Astrocyte (in vitro differentiated cells and primary cell): Measurements from ENCODE around the gene C2CD2. TPM values are rescaled to one million over a fixed set of nuclear protein-coding genes. Genes with fewer than 3 reads are reported as not detected.

Source experiments
- DNase-seq: peaks from one replicate; pipeline ENCODE4 v3.0.0-alpha.2; 2010; ENCODE audit warnings: low read depth
- FAIRE-seq: peaks from 2 replicates; lab custom pipeline; 2011; peaks lifted over from hg19 to GRCh38; lab: Jason Lieb, UNC
- H2AFZ ChIP-seq: 2 replicates; pipeline ENCODE4 v1.6.0; 2012; ENCODE audit warnings: low read depth, low read length, inconsistent platforms
- H3K27ac ChIP-seq: 2 replicates; pipeline ENCODE4 v1.5.1; 2011; ENCODE audit warnings: low read depth, low read length, inconsistent platforms
- H3K27me3 ChIP-seq: 2 replicates; pipeline ENCODE4 v1.6.0; 2011; ENCODE audit warnings: low read length, inconsistent platforms; ENCODE audit not compliant: insufficient read depth
- H3K36me3 ChIP-seq: 2 replicates; pipeline ENCODE4 v1.5.1; 2011; ENCODE audit warnings: low read length, inconsistent platforms; ENCODE audit not compliant: insufficient read depth
- H3K4me1 ChIP-seq: 2 replicates; pipeline ENCODE4 v1.5.1; 2011; ENCODE audit warnings: low read length, inconsistent platforms; ENCODE audit not compliant: insufficient read depth
- H3K4me2 ChIP-seq: 2 replicates; pipeline ENCODE4 v1.6.0; 2012; ENCODE audit warnings: low read length, inconsistent platforms
- H3K4me3 ChIP-seq: 2 replicates; pipeline ENCODE4 v1.5.1; 2011; ENCODE audit warnings: low read depth, mild to moderate bottlenecking, low read length, inconsistent platforms; ENCODE audit not compliant: insufficient read depth
- H3K79me2 ChIP-seq: 2 replicates; pipeline ENCODE4 v1.6.0; 2012; ENCODE audit warnings: mild to moderate bottlenecking, low read length, inconsistent platforms; ENCODE audit not compliant: insufficient read depth
- H3K9ac ChIP-seq: 2 replicates; pipeline ENCODE4 v1.6.0; 2012; ENCODE audit warnings: mild to moderate bottlenecking, low read length, inconsistent platforms
- H3K9me3 ChIP-seq: 2 replicates; pipeline ENCODE4 v1.5.1; 2012; ENCODE audit warnings: low read depth, mild to moderate bottlenecking, low read length, inconsistent platforms; ENCODE audit not compliant: insufficient read depth
- H4K20me1 ChIP-seq: 2 replicates; pipeline ENCODE4 v1.6.0; 2012; ENCODE audit warnings: low read length, inconsistent platforms; ENCODE audit not compliant: insufficient read depth
- H3K27ac Mint-ChIP-seq: one replicate; pipeline ENCODE4 v1.8.0; 2021; ENCODE audit warnings: mild to moderate bottlenecking, mixed read lengths; ENCODE audit not compliant: unreplicated experiment
- H3K27me3 Mint-ChIP-seq: one replicate; pipeline ENCODE4 v1.8.0; 2021; ENCODE audit warnings: low read depth, mixed read lengths; ENCODE audit not compliant: unreplicated experiment
- H3K36me3 Mint-ChIP-seq: one replicate; pipeline ENCODE4 v1.8.0; 2021; ENCODE audit warnings: low read depth, mixed read lengths; ENCODE audit not compliant: unreplicated experiment
- H3K4me1 Mint-ChIP-seq: one replicate; pipeline ENCODE4 v1.8.0; 2021; ENCODE audit warnings: low read depth, mixed read lengths; ENCODE audit not compliant: unreplicated experiment
- H3K4me3 Mint-ChIP-seq: one replicate; pipeline ENCODE4 v1.8.0; 2021; ENCODE audit warnings: mild to moderate bottlenecking, moderate library complexity, mixed read lengths; ENCODE audit not compliant: unreplicated experiment
- H3K9me3 Mint-ChIP-seq: one replicate; pipeline ENCODE4 v1.8.0; 2021; ENCODE audit warnings: mild to moderate bottlenecking, mixed read lengths; ENCODE audit not compliant: unreplicated experiment
- EZH2 ChIP-seq: IDR thresholded peaks from 2 replicates; pipeline ENCODE4 v1.6.1; 2012; ENCODE audit warnings: mild to moderate bottlenecking, low read length, inconsistent platforms; ENCODE audit not compliant: insufficient read depth
- total RNA-seq: library from RNA; stranded (reverse); gene quantifications from 2 replicates; pipeline ENCODE4 v1.2.1, GENCODE V29; 2021
- TF ChIP-seq, protein P1 (sequence below): IDR thresholded peaks from 2 replicates; pipeline ENCODE4 v1.5.1; 2011; ENCODE audit warnings: low read depth, mild to moderate bottlenecking, inconsistent platforms, low read length, moderate library complexity; ENCODE audit not compliant: insufficient read depth

Gene C2CD2
- total RNA-seq, 1 donor from 2014 or later: 8.3 TPM

DNA sequence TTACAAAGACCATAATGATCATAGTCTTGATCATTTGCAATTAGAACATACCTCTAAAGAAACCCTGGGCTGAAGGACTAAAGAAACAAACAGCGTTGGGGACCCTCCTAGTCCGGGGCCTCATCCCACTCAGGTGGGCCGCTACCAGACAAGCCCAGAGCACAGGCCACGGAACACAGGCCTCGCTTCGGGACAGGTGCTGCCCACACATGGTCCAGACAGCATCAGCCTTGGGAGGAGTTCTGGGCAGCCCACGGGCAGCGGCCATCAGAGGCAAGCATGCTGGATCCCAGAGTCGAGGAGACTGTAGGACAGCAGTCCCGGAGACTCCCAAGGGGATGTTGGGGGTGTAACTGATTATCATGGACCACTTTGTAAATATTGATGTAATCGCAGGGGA is 4.9 kb downstream of the C2CD2 start:
- Mint-ChIP-seq H3K27me3 (peaks cover 14% of the 10 kb centered on the region), H3K9me3 (peaks cover 3% of the 10 kb centered on the region), H3K27ac (no peak overlapping the region), H3K4me1 (peaks cover 8% of the 10 kb centered on the region), H3K4me3 (no peak overlapping the region), H3K36me3 (peaks cover 5% of the 10 kb centered on the region)
- peaks cover 63% of the 10 kb centered on the region for H3K79me2 ChIP-seq
- no peak overlapping the region for H3K27ac ChIP-seq
- TF ChIP-seq EZH2: no peak
- TF ChIP-seq, protein P1, sequence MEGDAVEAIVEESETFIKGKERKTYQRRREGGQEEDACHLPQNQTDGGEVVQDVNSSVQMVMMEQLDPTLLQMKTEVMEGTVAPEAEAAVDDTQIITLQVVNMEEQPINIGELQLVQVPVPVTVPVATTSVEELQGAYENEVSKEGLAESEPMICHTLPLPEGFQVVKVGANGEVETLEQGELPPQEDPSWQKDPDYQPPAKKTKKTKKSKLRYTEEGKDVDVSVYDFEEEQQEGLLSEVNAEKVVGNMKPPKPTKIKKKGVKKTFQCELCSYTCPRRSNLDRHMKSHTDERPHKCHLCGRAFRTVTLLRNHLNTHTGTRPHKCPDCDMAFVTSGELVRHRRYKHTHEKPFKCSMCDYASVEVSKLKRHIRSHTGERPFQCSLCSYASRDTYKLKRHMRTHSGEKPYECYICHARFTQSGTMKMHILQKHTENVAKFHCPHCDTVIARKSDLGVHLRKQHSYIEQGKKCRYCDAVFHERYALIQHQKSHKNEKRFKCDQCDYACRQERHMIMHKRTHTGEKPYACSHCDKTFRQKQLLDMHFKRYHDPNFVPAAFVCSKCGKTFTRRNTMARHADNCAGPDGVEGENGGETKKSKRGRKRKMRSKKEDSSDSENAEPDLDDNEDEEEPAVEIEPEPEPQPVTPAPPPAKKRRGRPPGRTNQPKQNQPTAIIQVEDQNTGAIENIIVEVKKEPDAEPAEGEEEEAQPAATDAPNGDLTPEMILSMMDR: no peak
- H3K9me3 ChIP-seq: no peaks in the 10 kb centered on the region
- FAIRE-seq (no peak), DNase-seq (no peak)
- no peak overlapping the region for H3K4me3 ChIP-seq
- no peak overlapping the region for H3K9ac ChIP-seq
- H3K27me3 ChIP-seq: no peaks in the 10 kb centered on the region
- H3K4me2 ChIP-seq: no peak overlapping the region
- no peak overlapping the region for H2AFZ ChIP-seq
- no peaks in the 10 kb centered on the region for H3K36me3 ChIP-seq
- H4K20me1 ChIP-seq: peaks cover 50% of the 10 kb centered on the region
- peaks cover 20% of the 10 kb centered on the region for H3K4me1 ChIP-seq

DNA sequence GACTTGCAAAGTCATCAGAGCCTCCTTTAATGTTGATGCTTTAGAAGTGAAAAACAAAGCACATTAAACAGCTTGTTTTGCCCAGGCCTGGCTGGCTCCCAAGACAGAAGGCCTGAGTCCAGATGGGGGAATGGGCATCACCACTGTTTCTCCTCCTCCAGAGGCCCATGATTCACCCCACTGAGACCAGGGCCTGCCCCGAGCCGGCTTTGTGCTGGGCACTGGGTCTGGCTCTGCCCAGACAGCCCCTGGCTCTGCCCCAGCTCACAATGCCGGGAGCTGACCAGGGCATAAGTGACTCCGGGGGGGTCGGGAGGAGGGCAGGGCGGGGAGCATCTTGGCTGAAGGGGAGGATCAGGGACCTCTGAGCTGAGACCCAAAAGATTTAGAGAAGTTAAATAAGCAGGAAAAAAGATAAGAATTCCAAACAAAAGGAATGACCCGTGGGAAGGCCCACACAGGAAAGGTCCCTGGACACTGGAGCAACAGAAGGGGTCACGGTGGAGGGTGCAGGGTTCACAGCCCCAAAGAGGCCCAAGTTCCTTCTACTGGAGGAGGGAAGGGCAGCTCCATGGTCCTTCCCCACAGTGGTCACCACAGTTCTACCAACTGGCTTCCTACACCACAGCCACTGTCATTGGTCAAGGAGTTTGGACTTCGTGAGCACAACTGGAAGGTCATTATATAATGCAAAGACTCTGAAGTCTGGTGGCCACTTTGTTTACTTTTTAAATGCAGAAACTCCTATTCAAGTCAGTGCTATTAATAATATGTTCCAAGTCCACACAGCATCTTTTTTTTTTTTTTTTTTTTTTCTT is 5.5 kb downstream of the C2CD2 start:
- no peaks in the 10 kb centered on the region for H3K27me3 ChIP-seq
- peaks cover 69% of the 10 kb centered on the region for H3K79me2 ChIP-seq
- H4K20me1 ChIP-seq: peaks cover 54% of the 10 kb centered on the region
- no peaks in the 10 kb centered on the region for H3K9me3 ChIP-seq
- H3K9ac ChIP-seq: no peak overlapping the region
- no peak for FAIRE-seq
- no peaks in the 10 kb centered on the region for H3K36me3 ChIP-seq
- Mint-ChIP-seq H3K36me3 (peaks cover 5% of the 10 kb centered on the region), H3K27me3 (peaks cover 14% of the 10 kb centered on the region), H3K4me3 (no peak overlapping the region), H3K27ac (no peak overlapping the region), H3K9me3 (peaks cover 3% of the 10 kb centered on the region), H3K4me1 (peaks cover 8% of the 10 kb centered on the region)
- no peak for TF ChIP-seq EZH2
- DNase-seq: peak; percentile 31
- H3K4me3 ChIP-seq: no peak overlapping the region
- peaks cover 20% of the 10 kb centered on the region for H3K4me1 ChIP-seq
- H3K27ac ChIP-seq: no peak overlapping the region
- peak overlapping the region; percentile 18 for H3K4me2 ChIP-seq
- no peak overlapping the region for H2AFZ ChIP-seq

DNA sequence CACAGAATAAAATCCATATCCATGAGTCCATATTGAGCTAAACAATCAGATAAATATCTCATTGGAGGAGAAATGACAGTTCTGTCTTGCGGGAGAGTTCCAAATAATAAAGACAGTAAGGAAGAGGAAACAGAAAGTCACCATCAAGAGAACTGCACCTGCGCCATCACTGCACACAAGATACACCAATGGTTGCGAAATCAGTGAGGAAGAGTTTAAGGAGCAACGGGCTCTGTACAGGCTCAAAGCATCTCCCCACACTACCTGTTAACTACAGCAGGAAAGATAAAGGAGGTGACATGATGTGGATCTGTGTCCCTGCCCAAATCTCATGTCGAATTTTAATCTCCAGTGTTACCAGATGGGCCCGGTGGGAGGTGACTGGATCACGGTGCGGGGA is 7.8 kb downstream of the C2CD2 start:
- no peaks in the 10 kb centered on the region for H3K9me3 Mint-ChIP-seq
- H3K4me1 Mint-ChIP-seq: no peaks in the 10 kb centered on the region
- Histone ChIP-seq H3K4me1 (peaks cover 11% of the 10 kb centered on the region), H3K4me3 (no peak overlapping the region), H3K36me3 (no peaks in the 10 kb centered on the region), H2AFZ (no peak overlapping the region), H4K20me1 (peaks cover 47% of the 10 kb centered on the region), H3K9ac (no peak overlapping the region), H3K27ac (no peak overlapping the region), H3K27me3 (no peaks in the 10 kb centered on the region), H3K4me2 (no peak overlapping the region), H3K79me2 (peaks cover 54% of the 10 kb centered on the region), H3K9me3 (no peaks in the 10 kb centered on the region)
- peaks cover 2% of the 10 kb centered on the region for H3K27me3 Mint-ChIP-seq
- H3K4me3 Mint-ChIP-seq: no peak overlapping the region
- no peak for DNase-seq
- no peak overlapping the region for H3K27ac Mint-ChIP-seq
- TF ChIP-seq EZH2: no peak
- TF ChIP-seq, protein P1: no peak
- no peak for FAIRE-seq
- peaks cover 5% of the 10 kb centered on the region for H3K36me3 Mint-ChIP-seq
